ENCODE results near the gene B3GAT2. TPM values are rescaled to one million over a fixed set of nuclear protein-coding genes. Genes with fewer than 3 reads are reported as not detected.

Gene B3GAT2
- total and polyA plus RNA-seq, 9 donors, result 0.04 to 0.15 (median 0.05) TPM; not detected in 6

GRCh38 chr6:70821751-70822150 is 135.1 kb downstream of the B3GAT2 start:
- intact Hi-C loops (cut with DNase I), result no loop called here
- H3K36me3 ChIP-seq, result no peaks in the 10 kb centered on the region
- no peak overlapping the region for H3K27ac ChIP-seq

GRCh38 chr6:70820778-70821177 is 136.1 kb downstream of the B3GAT2 start:
- WGBS, 3 donors, result 96 to 98% (median 96%) methylated on average over 2 of the region's 2 CpGs
- Histone ChIP-seq H3K27ac (no peak overlapping the region), H3K27me3 (no peaks in the 10 kb centered on the region), H3K4me1 (ENCODE audit: insufficient read depth) (no peaks in the 10 kb centered on the region), H3K36me3 (no peaks in the 10 kb centered on the region), H3K4me3 (no peak overlapping the region), H3K9me3 (no peaks in the 10 kb centered on the region)
- intact Hi-C loops (cut with DNase I), result no loop called here
- no peak for DNase-seq
- TF ChIP-seq EP300 (IDR thresholded peaks at IDR 0.05) (no peak), CTCF (IDR thresholded peaks at IDR 0.05) (no peak), POLR2A (IDR thresholded peaks at IDR 0.05) (no peak)

More at GRCh38 chr6:70821751-70822150, 135.1 kb downstream of the B3GAT2 start:
- Histone ChIP-seq H3K27me3 (no peaks in the 10 kb centered on the region), H3K4me1 (ENCODE audit: insufficient read depth) (no peaks in the 10 kb centered on the region), H3K4me3 (no peak overlapping the region), H3K9me3 (no peaks in the 10 kb centered on the region)
- TF ChIP-seq CTCF (IDR thresholded peaks at IDR 0.05) (no peak), EP300 (IDR thresholded peaks at IDR 0.05) (no peak), POLR2A (IDR thresholded peaks at IDR 0.05) (no peak)
- WGBS, 3 donors, result 94 to 97% (median 96%) methylated on average over 2 of the region's 2 CpGs
- DNase-seq, result no peak

- whole genome bisulfite sequencing, 3 donors, result 97 to 98% (median 97%) methylated on average over 4 of the region's 4 CpGs
- H3K4me3 ChIP-seq, result no peak overlapping the region
- H3K27ac ChIP-seq, result no peak overlapping the region
- no peaks in the 10 kb centered on the region for H3K9me3 ChIP-seq
- no peaks in the 10 kb centered on the region for H3K36me3 ChIP-seq
- no peaks in the 10 kb centered on the region for H3K4me1 ChIP-seq (ENCODE audit: insufficient read depth)
- no peak for DNase-seq
- H3K27me3 ChIP-seq, result no peaks in the 10 kb centered on the region
- TF ChIP-seq POLR2A (IDR thresholded peaks at IDR 0.05) (no peak), CTCF (IDR thresholded peaks at IDR 0.05) (no peak), EP300 (IDR thresholded peaks at IDR 0.05) (no peak)
- intact Hi-C loops (cut with DNase I), result no loop called here
Measured at GRCh38 chr6:70819646-70820045, 137.2 kb downstream of the B3GAT2 start.

GRCh38 chr6:70813885-70814284 is 143.0 kb downstream of the B3GAT2 start:
- intact Hi-C loops (cut with DNase I), result no loop called here
- no peak for TF ChIP-seq POLR2A (IDR thresholded peaks at IDR 0.05)
- TF ChIP-seq EP300 (IDR thresholded peaks at IDR 0.05), result no peak
- no peak for TF ChIP-seq CTCF (IDR thresholded peaks at IDR 0.05)
- Histone ChIP-seq H3K27ac (no peak overlapping the region), H3K4me1 (ENCODE audit: insufficient read depth) (no peaks in the 10 kb centered on the region), H3K9me3 (no peaks in the 10 kb centered on the region), H3K36me3 (no peaks in the 10 kb centered on the region), H3K4me3 (no peak overlapping the region), H3K27me3 (no peaks in the 10 kb centered on the region)
- 47 to 80% (median 77%) methylated on average over 3 of the region's 3 CpGs for WGBS, 3 donors
- DNase-seq, result no peak
